CD4-positive, alpha-beta T cell treated with Interleukin-15 for 4 hours (primary cell): ENCODE results near the gene AGL.
A peak's percentile ranks its signal among the peaks of the same experiment; 100 is the strongest.
"Not testable (repeated sequence)": the region's sequence is repeated elsewhere in the genome, so short reads cannot be mapped to it uniquely, and the experiment has no call there.

Source experiments
- DNase-seq: peaks from one replicate; pipeline ENCODE4 v3.0.0-alpha.2; 2020; ENCODE audit warnings: low spot score

AGL gene

DNA sequence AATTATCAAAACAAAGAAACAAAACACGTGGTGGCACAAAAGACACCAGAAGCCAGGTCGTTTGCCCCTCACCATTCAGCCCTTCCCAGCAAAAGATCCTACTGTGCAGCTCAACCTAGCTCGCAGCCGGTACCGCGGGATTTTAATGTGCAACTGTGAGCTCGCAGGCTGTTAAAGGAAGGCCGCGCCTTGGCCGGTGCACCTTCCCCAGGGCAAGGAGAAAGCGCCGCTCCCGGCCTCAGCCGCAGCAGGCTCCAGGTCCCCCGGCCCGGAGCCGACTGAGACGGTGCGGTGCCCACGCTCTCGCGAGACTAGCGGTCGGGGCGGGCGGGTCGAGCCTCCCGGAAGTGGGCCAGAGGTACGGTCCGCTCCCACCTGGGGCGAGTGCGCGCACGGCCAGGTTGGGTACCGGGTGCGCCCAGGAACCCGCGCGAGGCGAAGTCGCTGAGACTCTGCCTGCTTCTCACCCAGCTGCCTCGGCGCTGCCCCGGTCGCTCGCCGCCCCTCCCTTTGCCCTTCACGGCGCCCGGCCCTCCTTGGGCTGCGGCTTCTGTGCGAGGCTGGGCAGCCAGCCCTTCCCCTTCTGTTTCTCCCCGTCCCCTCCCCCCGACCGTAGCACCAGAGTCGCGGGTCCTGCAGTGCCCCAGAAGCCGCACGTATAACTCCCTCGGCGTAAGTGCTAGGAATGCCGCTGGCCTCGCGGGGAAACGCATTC is at the start of gene AGL:
Gene AGL (plus strand): TSS at position 618 of the 715 bp plus-strand sequence. CDS start 682 bp downstream, outside the sequence.
- DNase-seq, result peak; percentile 85

DNA sequence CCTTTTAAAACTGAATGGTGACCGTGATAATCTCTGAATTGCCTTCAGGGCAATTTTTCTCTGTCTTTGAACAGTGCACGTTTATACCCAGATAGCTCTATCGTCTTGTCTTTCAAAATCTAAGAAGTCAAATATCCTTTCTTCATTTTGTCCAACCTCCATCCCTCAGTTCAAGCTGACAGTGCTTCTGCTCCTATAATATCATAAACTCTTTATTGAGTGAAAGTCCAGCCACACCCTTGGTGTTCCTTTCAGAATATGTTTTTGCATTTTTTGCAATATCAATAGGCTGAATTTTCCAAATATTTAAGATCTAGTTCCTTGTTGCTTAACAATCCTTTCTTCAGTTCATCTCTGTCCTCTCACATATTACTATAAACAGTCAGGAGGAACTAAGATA is 48.6 kb upstream of the AGL start:
- no peak for DNase-seq

DNA sequence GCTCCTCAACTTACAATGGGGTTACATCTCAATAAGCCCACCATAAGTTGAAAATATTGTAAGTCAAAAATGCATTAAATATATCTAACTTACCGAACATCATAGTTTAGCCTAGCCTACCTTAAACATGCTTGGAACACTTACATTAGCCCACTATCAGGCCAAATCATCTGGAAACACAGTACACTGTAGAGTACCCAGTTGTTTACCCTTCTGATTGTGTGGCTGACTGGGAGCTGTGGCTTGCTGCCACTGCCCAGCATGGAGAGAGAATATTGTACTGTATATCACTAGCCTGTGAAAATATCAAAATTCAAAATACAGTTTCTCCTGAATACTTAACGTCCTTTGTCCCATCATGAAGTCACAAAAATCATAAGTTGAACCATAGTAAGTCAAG is 43.3 kb upstream of the AGL start:
- DNase-seq, result no peak

DNA sequence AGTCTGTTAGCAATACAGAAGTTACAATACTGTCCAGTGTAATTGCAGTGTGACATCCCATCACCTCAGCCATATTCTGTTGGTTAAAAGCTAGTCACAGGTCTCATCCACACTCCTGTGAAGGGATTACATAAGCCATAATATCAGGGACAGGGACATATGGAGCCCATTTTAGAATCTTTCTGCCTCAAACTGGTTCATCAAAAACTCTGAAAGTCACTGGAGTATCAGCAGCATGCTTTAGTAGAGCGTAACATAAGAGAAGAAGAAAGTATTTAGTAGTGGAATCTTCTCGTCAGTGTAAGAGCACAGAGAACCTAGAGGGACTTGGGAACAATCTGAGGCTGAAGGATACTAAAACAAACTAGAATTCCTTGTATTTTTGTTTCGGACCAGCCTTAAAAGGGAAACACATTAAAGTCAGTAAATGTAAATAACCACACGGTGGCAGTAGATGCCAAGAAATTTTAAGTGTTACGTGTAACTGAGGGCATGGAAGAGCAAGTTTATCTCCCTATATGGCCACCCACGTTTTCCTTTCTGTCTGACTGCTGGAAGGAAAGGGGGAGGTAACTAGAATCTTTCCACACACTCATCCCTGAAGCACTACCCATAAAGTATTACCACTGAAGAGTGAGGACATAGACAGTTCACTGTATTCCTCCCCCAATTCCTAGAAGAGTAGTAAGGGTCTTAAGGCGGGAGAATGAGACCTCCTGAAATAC is 41.6 kb upstream of the AGL start:
- peak; percentile 65 for DNase-seq

DNA sequence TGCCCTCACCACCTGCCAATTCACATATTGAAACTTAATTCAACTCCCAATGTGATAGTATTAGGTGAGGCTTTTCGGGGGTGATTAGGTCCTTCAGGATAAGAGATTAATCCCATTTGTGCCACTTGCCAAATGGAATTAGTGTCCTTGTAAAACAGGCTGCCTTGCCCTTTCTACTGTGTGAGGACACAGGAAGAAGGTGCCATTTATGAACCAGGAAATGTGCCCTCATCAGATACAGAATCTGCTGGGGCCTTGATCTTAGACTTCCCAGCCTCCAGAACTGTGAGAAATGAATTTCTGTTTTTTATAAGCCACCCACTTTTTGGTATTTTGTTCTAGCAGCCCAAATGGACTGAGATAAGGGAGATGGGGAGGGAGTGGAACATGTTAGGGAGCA is 39.1 kb upstream of the AGL start:
- no peak for DNase-seq

DNA sequence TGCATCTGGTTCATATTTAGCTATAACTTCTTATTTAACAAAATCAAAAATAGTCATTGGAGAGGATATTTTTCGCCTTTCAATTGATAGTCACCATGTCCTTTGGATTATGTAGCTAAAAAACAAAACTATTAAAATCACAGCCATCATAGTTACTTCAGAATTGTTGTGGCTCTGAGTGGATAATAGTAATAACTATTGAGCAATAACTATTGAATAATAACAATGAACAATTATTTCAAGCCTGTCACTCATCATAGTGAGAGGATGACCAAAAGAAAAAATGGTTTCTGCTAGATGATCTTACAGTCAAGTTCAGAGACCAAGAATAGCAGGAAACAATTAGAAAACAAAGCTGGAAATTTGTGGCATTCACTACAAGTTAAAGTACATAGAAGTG is 38.4 kb upstream of the AGL start:
- DNase-seq, result no peak

DNA sequence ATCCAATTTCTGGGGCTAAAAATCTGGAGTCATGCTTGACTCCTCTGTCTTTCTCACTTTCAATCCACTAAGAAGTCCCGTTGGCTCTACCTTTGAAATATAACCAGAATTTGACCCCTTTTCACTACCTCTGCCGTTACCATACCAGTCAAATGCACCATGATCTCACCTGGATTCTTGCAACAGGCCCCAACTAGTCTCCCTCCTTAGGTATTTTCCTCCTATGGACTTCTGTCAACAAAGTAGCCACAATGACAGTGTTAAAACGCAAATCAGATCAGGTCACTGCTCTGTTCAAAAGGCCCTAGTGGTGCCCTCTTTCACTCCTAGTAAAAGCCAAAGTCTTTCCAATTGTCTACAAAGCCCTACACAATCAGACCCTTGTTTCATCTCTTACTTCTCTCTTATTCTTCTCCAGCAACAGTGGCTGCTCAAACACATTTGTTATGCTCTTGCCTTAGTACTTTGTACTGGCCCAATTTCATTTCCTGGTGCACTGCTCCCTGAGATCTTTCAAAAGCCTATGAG is 35.7 kb upstream of the AGL start:
- no peak for DNase-seq

DNA sequence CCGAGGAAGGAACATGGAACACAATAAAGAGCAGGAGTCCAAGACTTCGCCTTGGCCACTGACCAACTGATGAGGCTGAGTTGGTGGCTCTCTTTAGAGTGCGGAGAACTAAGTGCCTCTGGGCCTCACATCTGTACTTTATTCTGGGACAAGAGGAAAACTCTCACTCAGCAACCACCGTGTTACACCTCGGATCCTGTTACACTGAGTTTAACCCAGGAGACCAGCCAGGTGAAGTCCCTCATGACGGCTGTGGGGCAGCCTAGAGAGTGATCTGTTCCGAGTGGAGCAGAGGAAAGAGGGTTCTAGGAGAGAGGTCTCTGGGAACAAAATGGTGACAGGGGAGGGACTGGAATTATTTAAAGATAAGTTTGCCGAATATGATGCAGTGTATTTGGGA is 33.5 kb upstream of the AGL start:
- no peak for DNase-seq

DNA sequence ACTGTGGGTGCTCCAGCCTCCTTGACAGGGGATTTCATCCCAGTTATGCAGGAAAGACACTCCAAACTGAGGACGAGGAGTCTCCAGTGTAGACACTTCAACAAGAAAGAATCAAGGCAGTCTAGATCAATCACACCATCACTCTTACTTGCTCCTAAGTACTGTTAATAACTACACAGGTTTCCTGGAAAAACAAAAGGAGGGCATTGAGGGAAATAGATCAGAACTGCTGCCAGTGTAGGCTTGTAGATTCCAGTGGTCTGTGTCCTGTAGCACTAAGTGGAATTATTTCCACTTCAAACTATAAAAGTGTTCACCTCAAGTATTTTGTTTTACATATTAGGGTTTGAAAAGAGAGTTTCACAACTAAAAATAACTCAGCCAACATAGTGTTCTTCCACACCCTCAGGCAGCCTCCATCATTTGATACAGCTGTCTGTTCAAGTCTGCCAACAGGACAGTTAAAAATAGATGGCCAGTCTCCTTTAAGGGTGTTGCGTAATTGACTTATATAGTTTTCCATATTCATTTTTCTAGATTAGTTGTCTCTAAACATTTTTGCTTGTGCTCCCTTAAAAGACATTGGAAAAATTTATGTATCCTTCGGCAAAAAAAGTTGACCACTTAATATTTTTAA is 32.0 kb upstream of the AGL start:
- DNase-seq, result no peak

DNA sequence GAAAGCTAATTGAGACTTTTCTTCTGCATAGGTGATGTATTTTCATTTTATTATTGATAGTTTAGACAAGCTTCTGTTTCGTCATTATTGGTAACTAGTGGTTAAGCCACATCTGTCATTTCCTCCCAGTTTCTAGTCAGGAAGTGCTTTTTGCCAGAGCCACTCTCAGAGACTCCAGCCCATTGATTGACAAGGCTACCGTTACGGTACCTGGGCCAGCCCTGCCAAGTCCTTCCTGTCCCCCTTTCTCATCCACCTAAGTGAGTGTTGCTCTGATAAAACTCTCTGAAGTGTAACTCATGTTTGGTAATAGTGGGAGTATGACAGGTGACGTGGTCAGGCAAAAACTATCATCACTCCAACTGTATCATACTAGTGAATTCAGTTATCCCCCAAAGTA is 29.6 kb upstream of the AGL start:
- DNase-seq, result peak; percentile 14

DNA sequence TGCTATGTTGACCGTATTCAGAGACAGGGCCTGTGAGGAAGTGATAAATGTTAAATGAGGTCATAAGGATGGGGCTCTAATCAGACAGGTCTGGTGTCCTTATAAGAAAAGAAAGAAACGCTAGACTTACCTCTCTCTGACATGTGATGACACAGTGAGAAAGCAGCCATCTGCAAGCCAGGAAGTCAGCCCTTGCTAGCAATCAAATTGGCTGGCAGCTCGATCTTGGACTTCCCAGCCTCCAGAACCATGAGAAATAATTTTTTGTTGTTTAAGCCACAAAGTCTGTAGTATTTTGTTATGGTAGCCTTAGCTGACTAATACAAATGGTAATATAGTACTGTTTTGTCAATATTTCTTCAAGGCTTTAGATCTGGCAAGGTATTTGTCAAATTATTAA is 25.1 kb upstream of the AGL start:
- no peak for DNase-seq

DNA sequence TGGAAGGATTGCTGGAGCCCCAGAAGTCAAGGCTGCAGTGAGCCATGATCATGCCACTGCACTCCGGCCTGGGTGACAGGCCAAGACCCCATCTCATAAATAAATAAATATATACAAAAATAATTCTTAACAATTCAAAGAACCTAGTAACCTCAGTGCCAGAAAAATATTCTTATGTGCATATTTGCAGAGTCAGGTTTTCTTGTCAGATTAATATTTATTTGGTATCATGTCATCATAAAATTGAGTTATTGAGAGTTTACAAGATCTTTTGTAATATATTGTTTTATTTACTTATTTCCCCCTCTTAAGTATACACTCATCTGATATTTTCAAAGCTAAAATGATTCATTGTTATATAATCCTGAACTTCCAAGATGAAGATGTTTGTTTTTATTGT is 24.5 kb upstream of the AGL start:
- no peak for DNase-seq

DNA sequence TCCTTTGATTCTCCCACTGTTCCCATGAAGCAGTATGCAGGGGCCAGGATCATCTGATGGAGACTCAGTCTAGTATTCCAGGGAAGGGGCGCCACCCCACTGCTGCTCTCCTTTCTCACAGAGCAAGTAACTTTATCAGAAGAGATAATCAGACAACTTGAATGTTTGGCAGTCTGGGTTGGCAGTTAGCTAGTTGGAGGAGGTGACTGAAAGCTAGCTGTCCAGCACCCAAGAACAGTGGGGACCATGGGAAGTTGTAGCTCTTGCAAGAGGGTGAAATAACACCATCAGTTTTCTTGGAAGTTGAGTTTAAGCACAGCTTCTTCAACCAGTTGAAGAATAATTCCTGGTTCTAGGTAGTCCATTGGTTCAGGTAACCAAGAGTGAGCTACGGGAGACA is 22.2 kb upstream of the AGL start:
- DNase-seq, result no peak

DNA sequence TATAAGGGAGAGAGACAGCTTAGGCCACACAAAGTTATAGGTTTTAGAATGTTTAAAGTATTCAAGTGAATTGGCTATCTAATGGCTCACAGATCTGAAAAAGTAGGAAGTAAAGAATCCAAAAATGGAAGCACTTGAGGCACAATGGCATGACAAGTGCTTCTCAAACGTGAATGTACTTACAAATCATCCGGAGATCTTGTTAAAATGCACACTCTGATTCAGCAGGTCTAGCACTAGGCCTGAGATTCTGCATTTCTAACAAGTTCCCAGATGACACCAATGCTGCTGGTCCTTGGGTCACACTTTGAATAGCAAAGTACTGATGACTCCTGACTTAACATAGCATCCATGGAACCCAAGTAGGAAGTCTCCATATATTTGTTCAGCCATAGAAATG is 20.9 kb upstream of the AGL start:
- no peak for DNase-seq

DNA sequence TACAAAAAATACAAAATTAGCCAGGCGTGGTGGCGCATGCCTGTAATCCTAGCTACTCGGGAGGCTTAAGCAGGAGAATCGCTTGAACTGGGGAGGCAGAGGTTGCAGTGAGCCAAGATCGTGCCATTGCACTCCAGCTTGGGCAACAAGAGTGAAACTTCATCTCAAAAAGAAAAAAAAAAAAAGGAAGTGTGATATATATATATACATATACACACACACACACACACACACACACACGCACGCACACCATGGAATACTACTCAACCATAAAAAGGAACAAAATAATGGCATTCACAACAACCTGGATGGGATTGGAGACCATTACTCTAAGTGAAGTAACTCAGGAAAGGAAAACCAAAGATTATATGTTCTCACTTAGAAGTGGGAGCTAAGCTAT is 16.2 kb upstream of the AGL start:
- DNase-seq, result not testable (repeated sequence)

DNA sequence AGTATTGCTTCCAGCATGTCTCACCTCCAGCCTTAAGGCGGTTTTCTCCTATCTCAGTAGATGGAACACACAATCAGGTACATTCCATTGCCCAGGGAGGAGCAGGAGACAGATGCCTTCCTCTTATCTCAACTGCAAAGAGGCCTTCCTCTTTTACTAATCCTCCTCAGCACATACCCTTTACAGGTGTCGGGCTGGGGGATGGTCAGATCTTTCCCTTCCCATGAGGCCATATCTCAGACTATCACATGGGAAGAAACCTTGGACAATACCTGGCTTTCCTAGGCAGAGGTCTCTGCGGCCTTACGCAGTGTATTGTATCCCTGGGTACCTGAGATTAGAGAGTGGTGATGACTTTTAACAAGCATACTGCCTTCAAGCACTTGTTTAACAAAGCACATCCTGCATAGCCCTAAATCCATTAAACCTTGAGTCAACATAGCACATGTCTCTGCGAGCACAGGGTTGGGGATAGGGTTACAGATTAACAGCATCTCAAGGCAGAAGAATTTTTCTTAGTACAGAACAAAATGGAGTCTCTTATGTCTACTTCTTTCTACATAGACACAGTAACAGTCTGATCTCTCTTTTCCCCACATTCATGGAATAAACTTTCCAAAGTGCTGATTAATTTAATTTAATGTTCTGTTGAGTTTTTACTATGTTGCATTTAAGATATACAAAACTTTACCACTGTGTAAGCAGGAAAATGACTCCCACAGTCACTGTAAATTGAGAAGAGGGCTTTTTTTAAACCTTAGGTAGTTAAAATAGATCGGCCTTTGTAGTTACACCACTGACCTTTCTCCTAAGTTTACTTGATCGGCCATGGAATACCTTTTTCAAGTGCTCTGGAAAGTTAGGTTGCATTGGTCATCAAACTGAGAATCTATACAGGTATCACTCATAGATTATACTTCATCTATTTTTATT is 13.7 kb upstream of the AGL start:
- DNase-seq, result not testable (repeated sequence)

DNA sequence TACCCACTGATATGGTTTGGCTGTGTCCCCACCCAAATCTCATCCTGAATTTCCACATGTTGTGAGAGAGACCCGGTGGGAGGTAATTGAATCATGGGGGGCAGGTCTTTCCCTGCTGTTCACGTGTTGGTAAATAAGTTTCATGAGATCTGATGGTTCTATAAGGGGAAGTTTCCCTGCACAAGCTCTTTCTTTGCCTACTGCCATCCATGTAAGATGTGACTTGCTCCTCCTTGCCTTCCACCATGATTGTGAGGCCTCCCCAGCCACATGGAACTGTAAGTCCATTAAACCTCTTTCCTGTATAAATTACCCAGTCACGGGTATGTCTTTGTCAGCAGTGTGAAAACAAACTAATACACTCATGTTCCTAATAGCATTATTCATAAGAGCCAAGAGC is 9.8 kb upstream of the AGL start:
- DNase-seq, result not testable (repeated sequence)

DNA sequence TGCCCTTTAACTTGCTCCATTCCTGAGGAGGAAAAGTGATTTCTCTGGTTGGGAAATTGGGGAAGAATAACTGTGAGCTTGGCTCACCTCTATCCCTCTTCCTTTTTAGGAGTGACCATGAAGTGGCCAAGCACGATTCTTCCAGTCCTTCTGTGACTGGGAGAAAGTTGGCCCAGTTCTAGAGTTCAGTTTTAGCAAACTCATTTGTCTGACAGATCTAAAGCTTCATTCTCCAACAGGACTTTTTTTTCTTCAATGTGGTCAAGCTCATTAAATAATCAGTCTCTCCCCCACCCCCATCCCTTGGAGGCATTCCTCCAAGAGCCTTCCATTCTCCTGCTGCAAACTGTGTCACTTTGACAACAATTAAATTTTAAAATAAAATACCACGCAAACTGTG is 6.4 kb upstream of the AGL start:
- DNase-seq, result no peak

DNA sequence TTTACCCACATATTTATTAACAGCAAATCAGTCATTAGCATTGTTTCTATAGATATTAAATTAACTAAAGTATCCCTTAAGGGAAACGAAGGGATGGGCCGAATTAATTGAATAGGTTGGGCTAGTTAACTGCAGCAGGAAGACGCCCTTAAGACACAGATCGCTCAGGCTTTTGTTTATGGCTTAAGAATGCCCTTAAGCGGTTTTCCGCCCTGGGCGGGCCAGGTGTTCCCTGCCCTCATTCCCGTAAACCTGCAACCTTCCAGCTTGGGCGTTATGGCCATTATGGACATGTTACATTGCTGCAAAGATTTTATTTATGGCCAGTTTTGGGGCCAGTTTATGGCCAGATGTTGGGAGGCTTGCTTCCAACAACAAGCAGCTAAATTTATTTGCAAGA is 5.0 kb upstream of the AGL start:
- not testable (repeated sequence) for DNase-seq

DNA sequence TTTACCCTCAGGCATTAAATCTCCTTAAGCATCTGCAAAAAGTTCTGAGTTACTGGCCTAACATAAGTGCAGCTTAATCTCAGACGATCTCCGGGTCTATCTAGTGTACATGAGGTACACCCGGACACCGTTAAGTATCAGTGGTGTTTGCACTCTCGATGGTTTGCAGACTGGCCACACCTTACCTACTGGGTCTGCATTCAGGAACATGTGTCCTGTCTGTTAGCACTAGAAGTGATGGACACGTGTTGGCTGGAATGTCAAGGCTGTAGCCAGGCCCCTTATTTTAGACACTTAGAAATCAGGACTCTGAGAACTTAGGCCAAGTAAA is 783 bp upstream of the AGL start:
- DNase-seq, result peak; percentile 2

DNA sequence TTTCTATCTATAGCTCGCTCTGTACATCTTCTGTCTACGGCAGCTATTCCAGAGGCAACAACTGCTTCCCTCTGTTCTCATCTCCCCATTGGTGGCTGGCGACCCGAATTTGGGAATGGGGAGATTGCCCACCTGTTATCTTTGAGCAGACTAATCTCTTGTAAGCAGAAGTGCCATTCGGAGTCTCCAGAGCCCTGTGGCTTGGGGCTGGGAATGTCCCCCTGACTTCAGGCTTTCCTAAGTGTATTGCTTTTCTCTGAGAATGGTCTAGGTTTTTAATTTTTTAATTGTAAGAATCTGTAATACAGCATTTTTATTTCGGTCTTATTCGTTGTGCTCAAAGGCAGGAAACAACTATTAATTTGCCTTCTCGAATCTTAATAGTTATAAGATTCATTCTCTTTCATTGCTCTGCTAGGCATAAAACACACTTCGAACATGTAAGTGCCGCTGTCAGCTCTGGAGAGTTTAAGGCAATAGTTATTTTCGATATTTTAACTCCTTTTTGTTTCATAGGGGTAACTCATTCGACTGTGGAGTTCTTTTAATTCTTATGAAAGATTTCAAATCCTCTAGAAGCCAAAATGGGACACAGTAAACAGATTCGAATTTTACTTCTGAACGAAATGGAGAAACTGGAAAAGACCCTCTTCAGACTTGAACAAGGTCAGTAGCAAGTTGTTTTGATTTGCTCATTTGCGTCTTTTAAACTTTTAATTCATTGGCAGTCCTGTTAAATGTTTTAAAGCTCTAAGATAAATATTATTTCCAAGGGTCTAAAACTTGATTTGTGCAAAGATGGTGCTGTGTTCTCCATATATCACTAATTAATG is 514 bp downstream of the AGL start:
- no peak for DNase-seq
